NCI-H526 (cell line): ENCODE results near the gene TICAM1.

ENCODE experiments used
- DNase-seq, 2 experiments: peaks; one replicate each; lab custom pipeline; 2025; lab: John Stamatoyannopoulos, UW

TICAM1 gene

DNA sequence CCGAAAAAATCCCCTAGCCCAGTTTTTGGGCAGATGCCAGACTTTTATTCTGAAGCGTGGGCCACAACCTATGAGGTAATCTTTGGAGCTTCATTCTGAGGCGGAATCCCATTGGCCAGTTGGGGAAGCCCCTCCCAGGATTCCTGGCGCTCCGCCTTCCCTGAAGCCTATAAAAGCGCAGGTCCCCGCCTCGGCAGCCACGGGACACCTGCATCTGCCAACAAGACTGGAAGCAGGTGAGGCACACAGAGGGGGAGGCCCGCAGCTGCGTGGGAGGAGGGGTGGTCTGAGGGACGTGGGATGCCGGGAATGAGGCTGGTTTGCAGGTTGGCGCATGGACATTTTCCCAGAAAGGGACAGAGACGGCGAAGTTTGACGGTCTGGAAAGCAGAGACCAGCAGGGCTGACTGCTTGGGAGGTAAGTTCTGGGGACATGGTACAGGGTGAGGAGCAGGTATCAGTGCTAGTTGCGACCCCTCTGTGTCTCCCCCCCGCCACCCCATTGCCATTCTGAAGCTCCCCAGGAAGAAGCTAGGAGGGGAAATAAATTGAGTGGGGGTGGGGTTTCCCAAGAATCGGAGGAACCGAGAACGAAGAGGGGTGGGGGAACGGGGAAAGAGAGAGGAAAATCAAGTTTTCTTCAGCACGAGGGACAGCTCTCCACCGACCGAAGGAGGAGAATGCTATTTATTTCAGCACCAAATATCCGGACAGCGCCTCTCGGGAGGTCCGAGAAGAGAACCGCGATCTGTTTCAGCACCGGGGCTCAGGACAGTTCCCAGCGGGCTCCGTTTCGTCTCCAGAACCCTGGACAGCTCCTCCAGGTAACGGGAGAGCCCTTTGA lies 62.4 kb downstream of the TICAM1 start:
- DNase-seq, result peak; percentile 59 to 81
